NB4 (cell line): Measurements from ENCODE around the gene ADORA2B.
"Not testable (repeated sequence)": the region's sequence is repeated elsewhere in the genome, so short reads cannot be mapped to it uniquely, and the experiment has no call there.

Experiments
- DNase-seq: peaks from one replicate; pipeline ENCODE4 v3.0.0; 2010; ENCODE audit warnings: low read depth
- H3K4me3 ChIP-seq: one replicate; pipeline ENCODE4 v1.5.1; 2011; ENCODE audit warnings: mild to moderate bottlenecking, low read depth, low read length, moderate library complexity
- CTCF ChIP-seq: IDR thresholded peaks from one replicate; pipeline ENCODE4 v1.5.1; 2012; ENCODE audit warnings: low read depth, low read length
- MAX ChIP-seq: IDR thresholded peaks from 2 replicates; pipeline ENCODE4 v1.6.1; 2011; ENCODE audit warnings: low read depth, low read length
- MYC ChIP-seq: IDR thresholded peaks from 2 replicates; pipeline ENCODE4 v1.6.1; 2011; ENCODE audit warnings: low read depth, low read length
- POLR2A ChIP-seq: IDR thresholded peaks from 2 replicates; pipeline ENCODE4 v1.6.1; 2011; ENCODE audit warnings: mild to moderate bottlenecking; ENCODE audit not compliant: insufficient read length; ENCODE audit errors: extremely low read depth

Gene ADORA2B

GRCh38 chr17:15908378-15908777 is 36.6 kb upstream of the ADORA2B start:
- no peak overlapping the region for H3K4me3 ChIP-seq
- no peak for DNase-seq
- TF ChIP-seq POLR2A (no peak), MYC (no peak), CTCF (no peak), MAX (no peak)

GRCh38 chr17:15909481-15909991 is 35.4 kb upstream of the ADORA2B start:
- no peak for DNase-seq
- TF ChIP-seq MAX = no peak
- H3K4me3 ChIP-seq = no peak overlapping the region

- no peak for DNase-seq
- TF ChIP-seq MYC (no peak), POLR2A (no peak), MAX (no peak), CTCF (no peak)
- no peak overlapping the region for H3K4me3 ChIP-seq
Observed at GRCh38 chr17:15910791-15911190, 34.1 kb upstream of the ADORA2B start.

- not testable (repeated sequence) for H3K4me3 ChIP-seq, DNase-seq
Observed at GRCh38 chr17:15911701-15912100, 33.2 kb upstream of the ADORA2B start.

GRCh38 chr17:15912416-15912955 is 32.4 kb upstream of the ADORA2B start:
- TF ChIP-seq POLR2A = no peak
- TF ChIP-seq MAX = no peak
- TF ChIP-seq CTCF = no peak
- no peak for TF ChIP-seq MYC
- no peak for DNase-seq
- H3K4me3 ChIP-seq = no peak overlapping the region

- H3K4me3 ChIP-seq = no peak overlapping the region
- TF ChIP-seq CTCF (no peak), MYC (no peak), MAX (no peak)
- no peak for DNase-seq
Observed at GRCh38 chr17:15913826-15914225, 31.1 kb upstream of the ADORA2B start.

- no peak overlapping the region for H3K4me3 ChIP-seq
- DNase-seq = peak; percentile 87
- no peak for TF ChIP-seq MYC
- no peak for TF ChIP-seq CTCF
- no peak for TF ChIP-seq POLR2A
- TF ChIP-seq MAX = no peak
Observed at GRCh38 chr17:15914400-15915170, 30.3 kb upstream of the ADORA2B start.
